Stimulated activated CD4-positive, alpha-beta T cell treated with anti-CD3 and anti-CD28 coated beads, Interleukin-1b, Interleukin-23, amount 100 ng/mL, for 4 hours (primary cell): ENCODE data around the gene SF3A1.

Experiments
- DNase-seq, 2 donors: peaks; one replicate each; pipeline ENCODE4 v3.0.0-alpha.2; 2020; ENCODE audit warnings: low read depth in 2 of 2

The SF3A1 gene

GRCh38 chr22:30325724-30326254 is 30.9 kb downstream of the SF3A1 start:
- DNase-seq, result no peak

GRCh38 chr22:30325065-30325720 is 31.5 kb downstream of the SF3A1 start:
- DNase-seq, result no peak

- no peak for DNase-seq
These were observed 32.5 kb downstream of the SF3A1 start for GRCh38 chr22:30324014-30324730.

- DNase-seq, result no peak
These were observed 33.4 kb downstream of the SF3A1 start for GRCh38 chr22:30323246-30323645.

GRCh38 chr22:30321461-30321860 is 35.2 kb downstream of the SF3A1 start:
- DNase-seq, result no peak

- no peak for DNase-seq
These were observed 36.6 kb downstream of the SF3A1 start for GRCh38 chr22:30320021-30320556.

- DNase-seq, result no peak
These were observed 37.8 kb downstream of the SF3A1 start for GRCh38 chr22:30318799-30319419.

- no peak for DNase-seq
These were observed 38.9 kb downstream of the SF3A1 start for GRCh38 chr22:30317778-30318177.

GRCh38 chr22:30315962-30316576 is 40.6 kb downstream of the SF3A1 start:
- DNase-seq, result no peak

GRCh38 chr22:30314915-30315314 is 41.8 kb downstream of the SF3A1 start:
- peak; percentile 27 to 31 for DNase-seq

- DNase-seq, result no peak
These were observed 42.9 kb downstream of the SF3A1 start for GRCh38 chr22:30313527-30314363.

- DNase-seq, result no peak
These were observed 44.6 kb downstream of the SF3A1 start for GRCh38 chr22:30312053-30312452.

- DNase-seq, result no peak
These were observed 45.6 kb downstream of the SF3A1 start for GRCh38 chr22:30310881-30311771.

- DNase-seq, result no peak
These were observed 46.5 kb downstream of the SF3A1 start for GRCh38 chr22:30309951-30310741.

- DNase-seq, result no peak
These were observed 48.0 kb downstream of the SF3A1 start for GRCh38 chr22:30308518-30309230.

- DNase-seq, result no peak
These were observed 48.6 kb downstream of the SF3A1 start for GRCh38 chr22:30308093-30308492.

GRCh38 chr22:30307041-30307574 is 49.6 kb downstream of the SF3A1 start:
- no peak for DNase-seq

GRCh38 chr22:30306627-30307011 is 50.1 kb downstream of the SF3A1 start:
- DNase-seq, result no peak
